SK-N-SH treated with all-trans-retinoic acid at 6 μM for 48 hours (cell line): ENCODE data around the gene NPC1.

Experiments
- ATAC-seq: fragments of 200-7000 bp; cut with Tn5 transposase; 3 replicates; pipeline ENCODE4 v1.9.1; 2020; ENCODE audit warnings: mild to moderate bottlenecking, moderate library complexity
- ARNTL ChIP-seq: fragments of 450-650 bp; formaldehyde crosslinking; IDR thresholded peaks from 2 replicates; pipeline ENCODE4 v1.5.0; 2020; ENCODE audit warnings: low read depth, mild to moderate bottlenecking, moderate library complexity, borderline replicate concordance
- CREB5 ChIP-seq: fragments of 250-450 bp; sonication (Bioruptor Pico); IDR thresholded peaks from 2 replicates; pipeline ENCODE4 v1.5.1; 2020; ENCODE audit warnings: low read depth, mild to moderate bottlenecking, moderate library complexity
- CSDC2 ChIP-seq: fragments of 250-450 bp; sonication (Bioruptor Pico); IDR thresholded peaks from 2 replicates; pipeline ENCODE4 v1.5.0; 2020; ENCODE audit warnings: mild to moderate bottlenecking, moderate library complexity
- CSRNP3 ChIP-seq: fragments of 250-450 bp; sonication (Bioruptor Pico); IDR thresholded peaks from 2 replicates; pipeline ENCODE4 v1.5.1; 2021; ENCODE audit warnings: mild to moderate bottlenecking, moderate library complexity
- ESRRG ChIP-seq: fragments of 250-450 bp; sonication (Bioruptor Pico); IDR thresholded peaks from 2 replicates; pipeline ENCODE4 v1.6.1; 2021; ENCODE audit warnings: mild to moderate bottlenecking
- GLIS3 ChIP-seq: fragments of 250-450 bp; sonication (Bioruptor Pico); IDR thresholded peaks from 2 replicates; pipeline ENCODE4 v1.5.0; 2020; ENCODE audit warnings: mild to moderate bottlenecking, moderate library complexity
- ISL1 ChIP-seq: fragments of 250-450 bp; sonication (Bioruptor Pico); IDR thresholded peaks from 2 replicates; pipeline ENCODE4 v2.1.2; 2022; ENCODE audit warnings: mild to moderate bottlenecking, moderate library complexity
- OSR1 ChIP-seq: fragments of 250-450 bp; sonication (Bioruptor Pico); IDR thresholded peaks from 2 replicates; pipeline ENCODE4 v1.8.0; 2022; ENCODE audit warnings: moderate library complexity, mild to moderate bottlenecking, inconsistent platforms
- PATZ1 ChIP-seq: fragments of 250-450 bp; sonication (Bioruptor Pico); IDR thresholded peaks from 2 replicates; pipeline ENCODE4 v1.8.0; 2020; ENCODE audit warnings: mild to moderate bottlenecking, moderate library complexity, borderline replicate concordance
- PPARA ChIP-seq: fragments of 250-450 bp; sonication (Bioruptor Pico); IDR thresholded peaks from 2 replicates; pipeline ENCODE4 v1.5.0; 2020; ENCODE audit warnings: mild to moderate bottlenecking, borderline replicate concordance
- RARB ChIP-seq: fragments of 250-450 bp; sonication (Bioruptor Pico); IDR thresholded peaks from 2 replicates; pipeline ENCODE4 v1.8.0; 2021; ENCODE audit warnings: mild to moderate bottlenecking, moderate library complexity
- TOX ChIP-seq: fragments of 250-450 bp; sonication (Bioruptor Pico); IDR thresholded peaks from 2 replicates; pipeline ENCODE4 v1.8.0; 2021; ENCODE audit warnings: mild to moderate bottlenecking, moderate library complexity, borderline replicate concordance
- TSHZ2 ChIP-seq: fragments of 250-450 bp; sonication (Bioruptor Pico); IDR thresholded peaks from 2 replicates; pipeline ENCODE4 v1.5.0; 2020; ENCODE audit warnings: mild to moderate bottlenecking, moderate library complexity
- ZC3H10 ChIP-seq: fragments of 250-450 bp; sonication (Bioruptor Pico); IDR thresholded peaks from 2 replicates; pipeline ENCODE4 v1.5.1; 2021; ENCODE audit warnings: mild to moderate bottlenecking, moderate library complexity
- ZFP30 ChIP-seq: fragments of 450-650 bp; formaldehyde crosslinking; IDR thresholded peaks from 2 replicates; pipeline ENCODE4 v1.5.0; 2022; ENCODE audit warnings: mild to moderate bottlenecking, moderate library complexity
- ZNF70 ChIP-seq: fragments of 450-650 bp; formaldehyde crosslinking; IDR thresholded peaks from 2 replicates; pipeline ENCODE4 v1.5.0; 2020; ENCODE audit warnings: mild to moderate bottlenecking, moderate library complexity
- ZNF8 ChIP-seq: fragments of 450-650 bp; formaldehyde crosslinking; IDR thresholded peaks from 2 replicates; pipeline ENCODE4 v1.5.0; 2020; ENCODE audit warnings: mild to moderate bottlenecking, moderate library complexity

The NPC1 gene

GRCh38 chr18:23485386-23485785 is 100.9 kb downstream of the NPC1 start:
- no peak for ATAC-seq
- no peak for TF ChIP-seq ZC3H10
- TF ChIP-seq ZNF70 (CRISPR knock-in tag), result no peak
- TF ChIP-seq GLIS3 (CRISPR knock-in tag), result no peak
- no peak for TF ChIP-seq TSHZ2 (CRISPR knock-in tag)
- TF ChIP-seq ZFP30 (CRISPR knock-in tag), result no peak
- TF ChIP-seq ISL1 (CRISPR knock-in tag), result no peak
- no peak for TF ChIP-seq CREB5 (CRISPR knock-in tag)
- TF ChIP-seq RARB (CRISPR knock-in tag), result no peak
- no peak for TF ChIP-seq PPARA
- TF ChIP-seq ZNF8 (CRISPR knock-in tag), result no peak
- TF ChIP-seq CSDC2 (CRISPR knock-in tag), result no peak
- no peak for TF ChIP-seq ESRRG (CRISPR knock-in tag)
- TF ChIP-seq OSR1, result no peak

GRCh38 chr18:23484561-23485182 is 101.6 kb downstream of the NPC1 start:
- no peak; the same call in 2 of the 3 replicates for ATAC-seq
- TF ChIP-seq ZC3H10 (no peak), PATZ1 (CRISPR knock-in tag) (no peak), GLIS3 (CRISPR knock-in tag) (no peak), PPARA (no peak), CSRNP3 (CRISPR knock-in tag) (no peak), ESRRG (CRISPR knock-in tag) (no peak), ISL1 (CRISPR knock-in tag) (no peak), ARNTL (no peak), ZNF70 (CRISPR knock-in tag) (no peak), CSDC2 (CRISPR knock-in tag) (no peak), RARB (CRISPR knock-in tag) (no peak), TOX (CRISPR knock-in tag) (no peak)
